Calu3 (cell line): ENCODE data around the gene POU4F1. TPM values are rescaled to one million over a fixed set of nuclear protein-coding genes. Genes with fewer than 3 reads are reported as not detected.

Source experiments
- BruUV-seq: library from RNA; stranded (reverse); fragments of 400-500 nt; replicated peaks from 2 replicates; lab custom pipeline; 2021; lab: Mats Ljungman, UMichigan
- CTCF ChIA-PET: fragments of 300-600 bp; sonication (Branson Sonifier 250); formaldehyde crosslinking; loops from one replicate; lab custom pipeline; 2022; ENCODE audit warnings: antibody characterized with exemption; lab: Charles Lee
- DNase-seq: peaks from one replicate; pipeline ENCODE4 v3.0.0; 2022
- H3K27ac Mint-ChIP-seq: one replicate; pipeline ENCODE4 v1.8.0; 2022; ENCODE audit warnings: mixed read lengths; ENCODE audit not compliant: unreplicated experiment
- H3K27me3 Mint-ChIP-seq: one replicate; pipeline ENCODE4 v1.8.0; 2022; ENCODE audit warnings: mixed read lengths; ENCODE audit not compliant: unreplicated experiment
- H3K36me3 Mint-ChIP-seq: one replicate; pipeline ENCODE4 v1.8.0; 2022; ENCODE audit warnings: mild to moderate bottlenecking, moderate library complexity, mixed read lengths; ENCODE audit not compliant: insufficient read depth, unreplicated experiment
- H3K4me1 Mint-ChIP-seq: one replicate; pipeline ENCODE4 v1.8.0; 2022; ENCODE audit warnings: mild to moderate bottlenecking, low read depth, mixed read lengths; ENCODE audit not compliant: unreplicated experiment
- H3K4me3 Mint-ChIP-seq: one replicate; pipeline ENCODE4 v1.8.0; 2022; ENCODE audit warnings: mild to moderate bottlenecking, low read depth, moderate library complexity, mixed read lengths; ENCODE audit not compliant: unreplicated experiment
- H3K9me3 Mint-ChIP-seq: one replicate; pipeline ENCODE4 v1.8.0; 2022; ENCODE audit warnings: low read depth, mixed read lengths; ENCODE audit not compliant: unreplicated experiment
- CTCF ChIP-seq: fragments of 200-600 bp; IDR thresholded peaks from one replicate; pipeline ENCODE4 v1.8.0; 2022; ENCODE audit warnings: antibody characterized with exemption; ENCODE audit not compliant: unreplicated experiment
- intact Hi-C: fragments of 100-400 bp; cut with micrococcal nuclease; formaldehyde crosslinking; loops from one replicate; pipeline ENCODE4 v1.10.0; 2022; ENCODE audit not compliant: unreplicated experiment
- total RNA-seq: library from RNA; stranded (reverse); gene quantifications from 2 replicates; pipeline ENCODE4 v1.2.3, GENCODE V29; 2022

Gene POU4F1
- total RNA-seq, 1 experiment from 2014 or later, result 1.0 TPM

DNA sequence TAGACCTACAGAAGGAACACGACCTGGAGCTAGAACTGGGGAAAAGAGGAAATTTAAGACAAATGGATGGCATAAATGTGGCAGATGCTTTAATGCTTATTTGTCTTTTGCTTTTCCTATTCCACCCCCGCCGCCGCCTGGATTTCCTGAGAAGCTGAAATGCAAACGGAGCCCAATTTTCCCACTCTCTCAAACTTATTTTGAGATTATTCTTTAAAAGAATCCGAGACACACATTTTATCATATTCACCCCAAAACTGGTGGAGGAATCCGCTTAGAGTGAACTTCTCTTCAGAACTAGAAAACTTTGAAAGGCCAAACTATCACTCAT is 5.8 kb downstream of the POU4F1 start:
- H3K27ac Mint-ChIP-seq, result no peak overlapping the region
- CTCF ChIA-PET, result no interaction called here
- H3K9me3 Mint-ChIP-seq, result no peaks in the 10 kb centered on the region
- no TSS peak for BruUV-seq
- intact Hi-C loops, result no loop called here
- H3K4me1 Mint-ChIP-seq, result peaks cover 5% of the 10 kb centered on the region
- no peak for DNase-seq
- TF ChIP-seq CTCF, result no peak
- peaks cover 3% of the 10 kb centered on the region for H3K36me3 Mint-ChIP-seq
- H3K4me3 Mint-ChIP-seq, result no peak overlapping the region
- peaks cover 11% of the 10 kb centered on the region for H3K27me3 Mint-ChIP-seq

DNA sequence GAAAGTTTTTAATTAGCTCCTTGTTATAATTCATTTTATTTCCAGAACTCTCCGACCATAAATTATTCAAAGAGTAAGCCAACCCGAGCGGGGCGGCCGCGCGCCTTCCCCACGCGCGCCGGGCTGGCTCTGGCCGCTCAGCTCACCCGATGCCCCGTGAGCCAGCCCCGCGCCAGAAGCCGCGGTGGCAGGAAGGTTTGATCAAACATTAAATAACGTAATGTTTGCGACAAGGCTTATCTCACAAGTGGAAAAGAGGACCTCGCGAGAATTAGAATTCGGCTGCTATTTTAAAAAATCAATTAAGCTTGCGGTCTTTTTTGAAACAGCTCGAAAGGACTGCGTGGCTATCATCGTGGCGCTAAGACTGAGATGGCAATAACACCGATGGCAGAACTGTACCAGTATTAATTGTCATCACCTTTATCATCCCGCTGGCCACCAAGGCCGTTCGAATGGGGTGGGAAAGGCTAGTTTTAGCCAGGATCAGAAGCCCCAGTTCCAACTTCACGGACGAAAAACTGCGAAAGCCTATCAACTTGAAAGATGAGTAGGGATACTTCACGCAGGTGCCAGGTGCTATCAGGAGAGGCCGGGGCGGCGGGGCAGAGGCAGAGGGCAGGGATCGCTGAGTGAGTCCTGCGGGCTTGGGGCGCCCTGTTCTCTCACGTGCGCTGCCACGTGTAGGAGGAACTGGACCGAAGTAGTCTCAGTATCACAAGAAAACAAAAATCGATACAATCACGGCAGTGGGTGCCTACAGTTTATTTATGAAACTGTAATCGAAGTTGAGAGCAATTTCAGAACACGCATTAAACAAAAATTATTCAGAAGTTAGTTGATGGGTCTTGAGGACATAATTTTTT is 6.4 kb downstream of the POU4F1 start:
- CTCF ChIA-PET, result no interaction called here
- H3K27ac Mint-ChIP-seq, result no peak overlapping the region
- no peaks in the 10 kb centered on the region for H3K9me3 Mint-ChIP-seq
- H3K4me3 Mint-ChIP-seq, result no peak overlapping the region
- TF ChIP-seq CTCF, result no peak
- H3K4me1 Mint-ChIP-seq, result no peaks in the 10 kb centered on the region
- DNase-seq, result no peak
- H3K36me3 Mint-ChIP-seq, result no peaks in the 10 kb centered on the region
- peaks cover 11% of the 10 kb centered on the region for H3K27me3 Mint-ChIP-seq
- BruUV-seq, result no TSS peak
- intact Hi-C loops, result no loop called here

GRCh38 chr13:78596399-78596735 is 7.0 kb downstream of the POU4F1 start:
- CTCF ChIA-PET, result no interaction called here
- Mint-ChIP-seq H3K9me3 (no peaks in the 10 kb centered on the region), H3K4me3 (no peak overlapping the region), H3K36me3 (no peaks in the 10 kb centered on the region), H3K27me3 (peaks cover 11% of the 10 kb centered on the region), H3K4me1 (no peaks in the 10 kb centered on the region), H3K27ac (no peak overlapping the region)
- no peak for TF ChIP-seq CTCF
- DNase-seq, result no peak
- no TSS peak for BruUV-seq
- intact Hi-C loops, result no loop called here

GRCh38 chr13:78595495-78596398 is 7.6 kb downstream of the POU4F1 start:
- no TSS peak for BruUV-seq
- TF ChIP-seq CTCF, result no peak
- Mint-ChIP-seq H3K27ac (no peak overlapping the region), H3K4me1 (no peaks in the 10 kb centered on the region), H3K36me3 (no peaks in the 10 kb centered on the region), H3K4me3 (no peak overlapping the region), H3K9me3 (no peaks in the 10 kb centered on the region), H3K27me3 (peaks cover 11% of the 10 kb centered on the region)
- DNase-seq, result no peak
- CTCF ChIA-PET, result no interaction called here
- intact Hi-C loops, result no loop called here
